WTC11 (cell line): ENCODE data around the gene CHST11. TPM values are rescaled to one million over a fixed set of nuclear protein-coding genes. Genes with fewer than 3 reads are reported as not detected.

Experiments
- ATAC-seq: fragments of 200-7000 bp; cut with Tn5 transposase; 2 replicates; pipeline ENCODE4 v1.10.0; 2021; ENCODE audit warnings: mild to moderate bottlenecking, moderate library complexity
- CTCF ChIA-PET: fragments of 300-600 bp; sonication (Branson Sonifier 250); formaldehyde crosslinking; loops from one replicate; lab custom pipeline; 2021; ENCODE audit warnings: antibody characterized with exemption; lab: Charles Lee
- POLR2A ChIA-PET: fragments of 350-600 bp; sonication (Branson Sonifier 250); formaldehyde crosslinking; loops from one replicate; lab custom pipeline; 2021; ENCODE audit warnings: antibody characterized with exemption; lab: Charles Lee
- DNase-seq: peaks from one replicate; pipeline ENCODE4 v3.0.0; 2021; ENCODE audit warnings: low spot score
- H3K27ac Mint-ChIP-seq: 2 replicates; pipeline ENCODE4 v1.8.0; 2021; ENCODE audit warnings: mixed read lengths
- H3K27me3 Mint-ChIP-seq: 2 replicates; pipeline ENCODE4 v1.8.0; 2021; ENCODE audit warnings: low read depth, mild to moderate bottlenecking, moderate library complexity, mixed read lengths
- H3K36me3 Mint-ChIP-seq: 2 replicates; pipeline ENCODE4 v1.8.0; 2021; ENCODE audit warnings: mixed read lengths
- H3K4me1 Mint-ChIP-seq: 2 replicates; pipeline ENCODE4 v1.8.0; 2022; ENCODE audit warnings: mixed read lengths
- H3K4me3 Mint-ChIP-seq: 2 replicates; pipeline ENCODE4 v1.8.0; 2021; ENCODE audit warnings: mild to moderate bottlenecking, moderate library complexity, mixed read lengths
- H3K9me3 Mint-ChIP-seq: 2 replicates; pipeline ENCODE4 v1.8.0; 2021; ENCODE audit warnings: mixed read lengths
- CREB1 ChIP-seq: sonication (generic); formaldehyde crosslinking; IDR thresholded peaks from 2 replicates; pipeline ENCODE4 v1.8.0; 2023; ENCODE audit warnings: mild to moderate bottlenecking, missing genetic modification reagents
- CREM ChIP-seq: sonication (generic); formaldehyde crosslinking; IDR thresholded peaks from 2 replicates; pipeline ENCODE4 v1.8.1; 2022; ENCODE audit warnings: mild to moderate bottlenecking, missing genetic modification reagents, moderate library complexity
- ETV6 ChIP-seq: sonication (generic); formaldehyde crosslinking; IDR thresholded peaks from 2 replicates; pipeline ENCODE4 v1.8.1; 2022; ENCODE audit warnings: mild to moderate bottlenecking, missing genetic modification reagents
- GABPB1 ChIP-seq: sonication (generic); formaldehyde crosslinking; IDR thresholded peaks from 2 replicates; pipeline ENCODE4 v1.8.1; 2023; ENCODE audit warnings: mild to moderate bottlenecking, missing genetic modification reagents
- GRHL2 ChIP-seq: fragments of 250-450 bp; sonication (Bioruptor Pico); IDR thresholded peaks from 2 replicates; pipeline ENCODE4 v1.8.0; 2022; ENCODE audit warnings: mild to moderate bottlenecking, moderate library complexity; ENCODE audit not compliant: insufficient replicate concordance, severe bottlenecking
- GTF2I ChIP-seq: fragments of 250-450 bp; sonication (Bioruptor Pico); conservative IDR thresholded peaks from 2 replicates; pipeline ENCODE4 v1.4.0; 2021; ENCODE audit warnings: mild to moderate bottlenecking
- IRF2 ChIP-seq: sonication (generic); formaldehyde crosslinking; IDR thresholded peaks from 2 replicates; pipeline ENCODE4 v1.8.0; 2022; ENCODE audit warnings: low read depth, missing genetic modification reagents, borderline replicate concordance
- KAT7 ChIP-seq: sonication (generic); formaldehyde crosslinking; IDR thresholded peaks from 2 replicates; pipeline ENCODE4 v1.8.1; 2023; ENCODE audit warnings: missing genetic modification reagents, mild to moderate bottlenecking, borderline replicate concordance
- SMAD3 ChIP-seq: sonication (generic); formaldehyde crosslinking; IDR thresholded peaks from 2 replicates; pipeline ENCODE4 v1.8.0; 2022; ENCODE audit warnings: missing genetic modification reagents, mild to moderate bottlenecking, borderline replicate concordance
- SMAD4 ChIP-seq: sonication (generic); formaldehyde crosslinking; IDR thresholded peaks from 2 replicates; pipeline ENCODE4 v1.8.0; 2022; ENCODE audit warnings: mild to moderate bottlenecking, missing genetic modification reagents
- TCF7 ChIP-seq: sonication (generic); formaldehyde crosslinking; IDR thresholded peaks from 2 replicates; pipeline ENCODE4 v1.8.0; 2022; ENCODE audit warnings: mild to moderate bottlenecking, low read depth, missing genetic modification reagents, moderate library complexity
- TP53 ChIP-seq: sonication (generic); formaldehyde crosslinking; IDR thresholded peaks from 2 replicates; pipeline ENCODE4 v1.8.1; 2023; ENCODE audit warnings: mild to moderate bottlenecking, missing genetic modification reagents
- ZNF121 ChIP-seq: sonication (generic); formaldehyde crosslinking; IDR thresholded peaks from 2 replicates; pipeline ENCODE4 v1.8.0; 2023; ENCODE audit warnings: missing genetic modification reagents
- ZNF219 ChIP-seq: sonication (generic); formaldehyde crosslinking; IDR thresholded peaks from 2 replicates; pipeline ENCODE4 v1.8.0; 2023; ENCODE audit warnings: missing genetic modification reagents, mild to moderate bottlenecking, borderline replicate concordance
- ZNF232 ChIP-seq: sonication (generic); formaldehyde crosslinking; IDR thresholded peaks from 2 replicates; pipeline ENCODE4 v1.8.0; 2022; ENCODE audit warnings: mild to moderate bottlenecking, missing genetic modification reagents
- ZNF263 ChIP-seq: sonication (generic); formaldehyde crosslinking; IDR thresholded peaks from 2 replicates; pipeline ENCODE4 v1.8.1; 2022; ENCODE audit warnings: low read depth, mild to moderate bottlenecking, moderate library complexity, missing genetic modification reagents
- ZNF416 ChIP-seq: fragments of 250-450 bp; sonication (Bioruptor Pico); IDR thresholded peaks from 2 replicates; pipeline ENCODE4 v1.9.0; 2021; ENCODE audit warnings: mild to moderate bottlenecking, inconsistent platforms
- total RNA-seq: library from RNA; stranded (reverse); gene quantifications from 3 replicates; pipeline ENCODE4 v1.2.3, GENCODE V29; 2021
- TF ChIP-seq, protein P1 (sequence below): sonication (generic); formaldehyde crosslinking; conservative IDR thresholded peaks from 2 replicates; pipeline ENCODE4 v1.8.1; 2022; ENCODE audit warnings: mild to moderate bottlenecking, missing genetic modification reagents
- TF ChIP-seq, protein P2 (sequence below): sonication (generic); formaldehyde crosslinking; IDR thresholded peaks from 2 replicates; pipeline ENCODE4 v1.8.1; 2023; ENCODE audit warnings: mild to moderate bottlenecking, missing genetic modification reagents, moderate library complexity
- TF ChIP-seq, protein P3 (sequence below): sonication (generic); formaldehyde crosslinking; IDR thresholded peaks from 2 replicates; pipeline ENCODE4 v1.8.1; 2023; ENCODE audit warnings: mild to moderate bottlenecking, missing genetic modification reagents
- TF ChIP-seq, protein P4 (sequence below): fragments of 250-450 bp; sonication (Bioruptor Pico); IDR thresholded peaks from 2 replicates; pipeline ENCODE4 v2.1.2; 2022; ENCODE audit warnings: mild to moderate bottlenecking, moderate library complexity

The CHST11 gene
- total RNA-seq, 1 experiment from 2014 or later = 24.2 TPM

DNA sequence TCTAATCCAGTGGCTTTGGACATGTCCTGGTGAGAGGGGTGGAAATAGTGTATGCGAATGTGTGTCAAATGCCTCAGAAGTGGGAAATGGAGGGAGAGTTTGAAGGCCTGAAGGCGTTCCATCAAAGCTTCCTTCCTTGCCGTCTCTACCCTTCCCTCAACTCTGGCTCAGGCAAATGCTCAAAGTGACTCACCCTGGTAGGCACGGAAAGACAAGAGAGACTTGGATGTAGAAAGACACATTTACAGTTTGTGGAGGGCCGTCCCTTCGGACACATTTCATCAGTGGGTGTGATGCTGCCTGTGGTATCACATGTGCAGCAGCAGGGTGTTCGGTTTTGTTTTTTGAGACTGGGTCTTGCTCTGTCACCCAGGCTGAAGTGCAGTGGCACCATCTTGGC, 36.7 kb downstream of the CHST11 start:
- DNase-seq (no peak), ATAC-seq (no peak)
- H3K9me3 Mint-ChIP-seq = no peaks in the 10 kb centered on the region
- H3K4me1 Mint-ChIP-seq = peaks cover 12% of the 10 kb centered on the region
- H3K4me3 Mint-ChIP-seq = no peak overlapping the region
- ChIA-PET CTCF (no interaction called here), POLR2A (no interaction called here)
- no peak overlapping the region for H3K27ac Mint-ChIP-seq
- TF ChIP-seq, protein P1, sequence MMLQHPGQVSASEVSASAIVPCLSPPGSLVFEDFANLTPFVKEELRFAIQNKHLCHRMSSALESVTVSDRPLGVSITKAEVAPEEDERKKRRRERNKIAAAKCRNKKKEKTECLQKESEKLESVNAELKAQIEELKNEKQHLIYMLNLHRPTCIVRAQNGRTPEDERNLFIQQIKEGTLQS = no peak
- no peak for TF ChIP-seq ETV6 (CRISPR knock-in tag)
- no peak for TF ChIP-seq ZNF416 (CRISPR knock-in tag)
- TF ChIP-seq, protein P2, sequence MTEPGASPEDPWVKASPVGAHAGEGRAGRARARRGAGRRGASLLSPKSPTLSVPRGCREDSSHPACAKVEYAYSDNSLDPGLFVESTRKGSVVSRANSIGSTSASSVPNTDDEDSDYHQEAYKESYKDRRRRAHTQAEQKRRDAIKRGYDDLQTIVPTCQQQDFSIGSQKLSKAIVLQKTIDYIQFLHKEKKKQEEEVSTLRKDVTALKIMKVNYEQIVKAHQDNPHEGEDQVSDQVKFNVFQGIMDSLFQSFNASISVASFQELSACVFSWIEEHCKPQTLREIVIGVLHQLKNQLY (CRISPR knock-in tag) = no peak
- TF ChIP-seq ZNF263 (CRISPR knock-in tag) = no peak
- TF ChIP-seq, protein P3, sequence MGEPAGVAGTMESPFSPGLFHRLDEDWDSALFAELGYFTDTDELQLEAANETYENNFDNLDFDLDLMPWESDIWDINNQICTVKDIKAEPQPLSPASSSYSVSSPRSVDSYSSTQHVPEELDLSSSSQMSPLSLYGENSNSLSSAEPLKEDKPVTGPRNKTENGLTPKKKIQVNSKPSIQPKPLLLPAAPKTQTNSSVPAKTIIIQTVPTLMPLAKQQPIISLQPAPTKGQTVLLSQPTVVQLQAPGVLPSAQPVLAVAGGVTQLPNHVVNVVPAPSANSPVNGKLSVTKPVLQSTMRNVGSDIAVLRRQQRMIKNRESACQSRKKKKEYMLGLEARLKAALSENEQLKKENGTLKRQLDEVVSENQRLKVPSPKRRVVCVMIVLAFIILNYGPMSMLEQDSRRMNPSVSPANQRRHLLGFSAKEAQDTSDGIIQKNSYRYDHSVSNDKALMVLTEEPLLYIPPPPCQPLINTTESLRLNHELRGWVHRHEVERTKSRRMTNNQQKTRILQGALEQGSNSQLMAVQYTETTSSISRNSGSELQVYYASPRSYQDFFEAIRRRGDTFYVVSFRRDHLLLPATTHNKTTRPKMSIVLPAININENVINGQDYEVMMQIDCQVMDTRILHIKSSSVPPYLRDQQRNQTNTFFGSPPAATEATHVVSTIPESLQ (CRISPR knock-in tag) = no peak
- no peak for TF ChIP-seq CREM (CRISPR knock-in tag)
- TF ChIP-seq CREB1 (CRISPR knock-in tag) = no peak
- TF ChIP-seq IRF2 = no peak
- H3K27me3 Mint-ChIP-seq = no peaks in the 10 kb centered on the region
- H3K36me3 Mint-ChIP-seq = no peaks in the 10 kb centered on the region

DNA sequence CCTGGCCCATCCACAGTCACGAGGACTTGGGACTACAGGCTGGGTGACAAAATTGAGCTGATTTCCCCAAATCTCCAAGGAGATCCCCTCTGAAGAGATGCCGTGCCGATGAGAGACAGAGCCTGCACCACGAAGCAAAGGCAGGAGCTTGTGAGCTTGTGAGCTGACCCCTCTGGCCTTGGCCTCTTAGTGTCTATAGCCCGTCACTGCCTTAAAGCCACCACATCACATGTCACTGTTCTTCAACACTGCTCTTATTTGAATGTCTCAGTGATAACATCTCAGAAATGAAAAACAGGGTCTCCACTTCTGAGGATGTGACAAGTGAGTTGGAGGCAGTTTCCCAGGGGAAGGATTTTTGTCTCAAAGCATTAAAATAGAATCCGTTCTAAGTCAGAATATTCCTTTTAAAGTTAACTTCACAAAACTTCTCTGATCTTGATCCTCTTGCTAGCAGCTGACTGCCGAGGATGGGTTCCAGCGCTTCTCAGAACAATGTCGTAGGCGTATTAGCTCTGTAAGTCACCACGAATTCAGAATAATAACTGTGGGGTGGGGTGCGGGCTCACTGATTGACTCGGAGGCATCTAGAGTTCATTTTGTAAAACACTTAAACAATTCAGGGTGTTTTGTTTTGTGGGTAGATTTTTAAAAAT, 37.5 kb downstream of the CHST11 start:
- peaks cover 16% of the 10 kb centered on the region for H3K4me1 Mint-ChIP-seq
- DNase-seq (no peak), ATAC-seq (no peak)
- H3K27me3 Mint-ChIP-seq = no peaks in the 10 kb centered on the region
- H3K9me3 Mint-ChIP-seq = no peaks in the 10 kb centered on the region
- peak overlapping the region; percentile 46; the same call in 1 of the 2 replicates for H3K27ac Mint-ChIP-seq
- no peak overlapping the region for H3K4me3 Mint-ChIP-seq
- CTCF ChIA-PET = no interaction called here
- POLR2A ChIA-PET = no interaction called here
- TF ChIP-seq ZNF263 (CRISPR knock-in tag) (no peak), SMAD4 (CRISPR knock-in tag) (no peak), ZNF232 (CRISPR knock-in tag) (no peak), TCF7 (CRISPR knock-in tag) (no peak), SMAD3 (CRISPR knock-in tag) (no peak), GTF2I (no peak), KAT7 (CRISPR knock-in tag) (no peak), TP53 (CRISPR knock-in tag) (no peak), GABPB1 (no peak)
- TF ChIP-seq, protein P2 (CRISPR knock-in tag) = no peak
- TF ChIP-seq, protein P4, sequence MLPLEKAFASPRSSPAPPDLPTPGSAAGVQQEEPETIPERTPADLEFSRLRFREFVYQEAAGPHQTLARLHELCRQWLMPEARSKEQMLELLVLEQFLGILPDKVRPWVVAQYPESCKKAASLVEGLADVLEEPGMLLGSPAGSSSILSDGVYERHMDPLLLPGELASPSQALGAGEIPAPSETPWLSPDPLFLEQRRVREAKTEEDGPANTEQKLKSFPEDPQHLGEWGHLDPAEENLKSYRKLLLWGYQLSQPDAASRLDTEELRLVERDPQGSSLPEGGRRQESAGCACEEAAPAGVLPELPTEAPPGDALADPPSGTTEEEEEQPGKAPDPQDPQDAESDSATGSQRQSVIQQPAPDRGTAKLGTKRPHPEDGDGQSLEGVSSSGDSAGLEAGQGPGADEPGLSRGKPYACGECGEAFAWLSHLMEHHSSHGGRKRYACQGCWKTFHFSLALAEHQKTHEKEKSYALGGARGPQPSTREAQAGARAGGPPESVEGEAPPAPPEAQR = no peak
- H3K36me3 Mint-ChIP-seq = no peaks in the 10 kb centered on the region

DNA sequence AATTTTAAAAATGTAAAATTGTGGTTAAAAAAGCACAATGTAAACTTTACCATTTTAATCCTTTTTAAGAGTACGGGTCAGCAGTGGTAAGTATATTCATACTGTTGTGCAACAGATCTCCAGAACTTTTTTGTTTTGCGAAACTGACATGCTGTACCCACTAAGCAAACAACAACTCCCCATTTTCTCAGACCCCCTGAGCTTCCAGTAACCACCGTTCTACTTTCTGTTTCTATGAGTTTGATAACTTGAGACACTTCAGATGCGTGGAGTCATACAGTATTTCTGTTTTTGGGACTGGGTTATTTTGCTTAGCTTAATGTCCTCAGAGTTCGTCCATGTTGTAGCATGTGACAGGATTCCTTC, 38.0 kb downstream of the CHST11 start:
- no peak overlapping the region for H3K27ac Mint-ChIP-seq
- ATAC-seq (no peak), DNase-seq (no peak)
- H3K36me3 Mint-ChIP-seq = no peaks in the 10 kb centered on the region
- ChIA-PET POLR2A (no interaction called here), CTCF (no interaction called here)
- H3K4me3 Mint-ChIP-seq = no peak overlapping the region
- no peaks in the 10 kb centered on the region for H3K9me3 Mint-ChIP-seq
- no peak for TF ChIP-seq ZNF121 (CRISPR knock-in tag)
- no peak for TF ChIP-seq ZNF219 (CRISPR knock-in tag)
- TF ChIP-seq ZNF416 (CRISPR knock-in tag) = no peak
- no peak for TF ChIP-seq GRHL2 (CRISPR knock-in tag)
- H3K4me1 Mint-ChIP-seq = peaks cover 21% of the 10 kb centered on the region
- H3K27me3 Mint-ChIP-seq = no peaks in the 10 kb centered on the region
